ENCODE results near the gene BTBD17. TPM values are rescaled to one million over a fixed set of nuclear protein-coding genes. Genes with fewer than 3 reads are reported as not detected.
A peak's percentile ranks its signal among the peaks of the same experiment; 100 is the strongest.

Gene BTBD17
- total RNA-seq, 1 donor from 2014 or later = not detected

GRCh38 chr17:74374858-74375257 lies 13.2 kb upstream of the BTBD17 start:
- Histone ChIP-seq H3K36me3 (no peaks in the 10 kb centered on the region), H3K4me1 (peaks cover 8% of the 10 kb centered on the region), H3K9me3 (no peaks in the 10 kb centered on the region), H3K4me3 (no peak overlapping the region), H3K27ac (no peak overlapping the region), H3K27me3 (ENCODE audit: low read depth) (peaks cover 5% of the 10 kb centered on the region)
- no peak for DNase-seq
- no peak for TF ChIP-seq CTCF (IDR thresholded peaks at IDR 0.05)
- intact Hi-C loops (cut with DNase I) = no loop called here
- no peak for ATAC-seq

DNA sequence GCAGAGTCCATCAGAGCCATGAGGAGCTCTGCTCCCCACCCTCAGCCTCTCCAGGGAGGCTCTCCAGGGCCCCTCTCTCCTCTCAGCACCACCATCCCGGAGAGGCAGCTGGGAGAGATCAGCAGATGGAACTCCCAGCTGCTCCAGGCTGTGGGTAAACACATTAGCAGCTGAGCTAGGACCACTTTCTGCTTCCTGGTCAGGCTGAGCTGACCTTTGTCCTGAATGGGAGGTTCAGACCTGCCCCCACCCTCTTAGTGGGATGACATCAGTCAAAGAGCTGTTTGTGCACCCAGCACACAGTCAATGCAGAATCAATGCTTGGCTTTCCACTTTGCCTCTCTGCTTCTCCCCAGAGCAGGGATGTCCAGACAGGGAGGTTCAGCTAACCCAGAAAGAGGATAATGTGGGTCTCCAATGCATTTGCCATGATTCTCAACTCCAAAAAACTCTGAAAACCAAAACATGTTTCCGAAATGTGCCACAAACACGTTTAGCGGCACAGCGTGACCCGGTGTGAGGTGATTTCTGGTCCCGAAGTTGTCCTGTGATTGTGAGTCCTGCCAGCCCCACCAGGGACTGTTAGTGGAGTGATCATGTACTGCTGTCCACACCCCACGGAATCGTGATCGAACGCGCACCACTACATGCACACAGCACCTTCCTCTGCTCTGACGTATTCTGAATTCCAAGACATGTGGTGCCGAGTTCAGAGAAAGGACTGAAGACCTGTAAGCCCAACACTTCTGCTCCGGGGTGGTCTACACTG lies 12.4 kb upstream of the BTBD17 start:
- Histone ChIP-seq H3K36me3 (no peaks in the 10 kb centered on the region), H3K4me3 (no peak overlapping the region), H3K4me1 (peaks cover under 1% of the 10 kb centered on the region), H3K27ac (no peak overlapping the region), H3K9me3 (no peaks in the 10 kb centered on the region), H3K27me3 (ENCODE audit: low read depth) (peaks cover 5% of the 10 kb centered on the region)
- DNase-seq (no peak), ATAC-seq (peak in 1 of 2 donors; percentile 9)
- intact Hi-C loops (cut with DNase I) = no loop called here
- no peak for TF ChIP-seq CTCF (IDR thresholded peaks at IDR 0.05)

DNA sequence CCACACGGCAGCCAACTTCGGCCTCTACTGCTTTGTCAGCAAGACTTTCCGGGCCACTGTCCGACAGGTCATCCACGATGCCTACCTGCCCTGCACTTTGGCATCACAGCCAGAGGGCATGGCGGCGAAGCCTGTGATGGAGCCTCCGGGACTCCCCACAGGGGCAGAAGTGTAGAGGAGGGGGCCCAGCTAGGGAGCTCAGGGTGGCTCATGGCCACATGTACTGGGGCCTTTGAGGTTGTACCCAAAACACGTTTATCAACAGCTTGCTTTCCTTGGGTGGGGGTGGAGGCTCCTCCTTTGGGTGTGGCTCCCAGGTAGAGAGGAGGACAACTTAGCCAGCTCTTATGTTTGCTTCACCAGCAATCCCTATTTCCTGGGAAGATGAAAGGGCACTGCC lies 10.8 kb upstream of the BTBD17 start:
- H3K27ac ChIP-seq = no peak overlapping the region
- ATAC-seq (no peak), DNase-seq (no peak)
- intact Hi-C loops (cut with DNase I) = no loop called here
- no peak for TF ChIP-seq CTCF (IDR thresholded peaks at IDR 0.05)
- H3K9me3 ChIP-seq = no peaks in the 10 kb centered on the region
- H3K4me1 ChIP-seq = peaks cover 12% of the 10 kb centered on the region
- no peaks in the 10 kb centered on the region for H3K36me3 ChIP-seq
- H3K4me3 ChIP-seq = no peak overlapping the region
- H3K27me3 ChIP-seq (ENCODE audit: low read depth) = peaks cover 12% of the 10 kb centered on the region

DNA sequence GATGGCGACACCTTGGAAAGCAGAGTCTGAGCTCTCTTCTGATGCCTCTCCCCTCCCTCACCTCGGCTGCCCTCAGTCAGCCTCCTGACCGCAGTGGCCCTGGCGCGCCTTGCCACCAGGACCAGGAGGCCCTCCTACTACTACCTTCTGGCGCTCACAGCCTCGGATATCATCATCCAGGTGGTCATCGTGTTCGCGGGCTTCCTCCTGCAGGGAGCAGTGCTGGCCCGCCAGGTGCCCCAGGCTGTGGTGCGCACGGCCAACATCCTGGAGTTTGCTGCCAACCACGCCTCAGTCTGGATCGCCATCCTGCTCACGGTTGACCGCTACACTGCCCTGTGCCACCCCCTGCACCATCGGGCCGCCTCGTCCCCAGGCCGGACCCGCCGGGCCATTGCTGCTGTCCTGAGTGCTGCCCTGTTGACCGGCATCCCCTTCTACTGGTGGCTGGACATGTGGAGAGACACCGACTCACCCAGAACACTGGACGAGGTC lies 10.0 kb upstream of the BTBD17 start:
- intact Hi-C loops (cut with DNase I) = no loop called here
- H3K4me1 ChIP-seq = peaks cover 12% of the 10 kb centered on the region
- no peak for DNase-seq

More for the DNA sequence above, 10.0 kb upstream of the BTBD17 start:
- H3K36me3 ChIP-seq = no peaks in the 10 kb centered on the region
- no peak overlapping the region for H3K27ac ChIP-seq
- H3K4me3 ChIP-seq = no peak overlapping the region
- peaks cover 15% of the 10 kb centered on the region for H3K27me3 ChIP-seq (ENCODE audit: low read depth)
- no peaks in the 10 kb centered on the region for H3K9me3 ChIP-seq
- TF ChIP-seq CTCF (IDR thresholded peaks at IDR 0.05) = no peak
- no peak for ATAC-seq
